ENCODE results near the gene HERPUD1. TPM values are rescaled to one million over a fixed set of nuclear protein-coding genes. Genes with fewer than 3 reads are reported as not detected.

HERPUD1 gene
- total and polyA plus RNA-seq, 9 of the 15 experiments (the other 6 are each of a cell fraction or from before 2014, with no cell fraction given): 14.2 to 60.7 (median 37.4) TPM

- FAIRE-seq: no peak
Observed at GRCh38 chr16:56915336-56916119, 16.4 kb upstream of the HERPUD1 start.

More at GRCh38 chr16:56915336-56916119, 16.4 kb upstream of the HERPUD1 start:
- ATAC-seq (no peak), DNase-seq (ENCODE audit: extremely low read depth in 1 of 4, low spot score in 3 of 4) (no peak)
- in situ Hi-C loops (cut with MboI): no loop called here
- under 1% methylated on average over 13 of the region's 13 CpGs for WGBS (ENCODE audit: insufficient coverage, low coverage, missing lambda C conversion rate)
- BruUV-seq (replicated peaks): no TSS peak
- Histone ChIP-seq H3K9me1 (ENCODE audit: control insufficient read depth, insufficient read depth, low read length) (peaks cover 5% of the 10 kb centered on the region), H3K4me2 (ENCODE audit: insufficient read depth, low read length) (no peak overlapping the region), H3K36me3 (ENCODE audit: control insufficient read depth, insufficient read depth, low read length) (no peaks in the 10 kb centered on the region), H3K79me2 (ENCODE audit: control insufficient read depth, insufficient read depth, low read length) (no peaks in the 10 kb centered on the region), H4K20me1 (replicated peaks; ENCODE audit: control insufficient read depth, insufficient read depth, low read length) (peaks cover 4% of the 10 kb centered on the region), H3K27me3 (ENCODE audit: control insufficient read depth in 2 of 2, insufficient read depth in 2 of 2, low read length in 2 of 2) (peaks cover 60 to 80% of the 10 kb centered on the region in 2 experiments), H3K4me1 (replicated peaks in 1 of 2; ENCODE audit: control insufficient read depth in 2 of 2, insufficient read depth in 2 of 2, low read length in 2 of 2) (no peaks in the 10 kb centered on the region; a peak in 1 of 5 replicates), H3K9ac (ENCODE audit: insufficient read depth in 1 of 2, low read depth in 2 of 2, low read length in 2 of 2) (no peak overlapping the region), H3K4me3 (no peak overlapping the region), H3K27ac (ENCODE audit: extremely low read depth, low read depth, low read length) (no peak overlapping the region), H2AFZ (ENCODE audit: low read depth, low read length) (no peak overlapping the region), H3K9me3 (replicated peaks; ENCODE audit: control insufficient read depth, insufficient read depth, low read depth, low read length) (no peaks in the 10 kb centered on the region)
- CTCF ChIA-PET (ENCODE audit: low intra/inter-chr PET ratio): no interaction called here
- POLR2A ChIA-PET: interaction anchor here (0.8 to 1.3 kb wide), 2 partner anchors 16 to 23 kb away, joined by 3 to 5 read pairs; partner anchors contain the start of gene HERPUD1
- TF ChIP-seq GTF2A2 (tag; IDR thresholded peaks at IDR 0.05) (no peak), MTF1 (CRISPR knock-in tag; IDR thresholded peaks at IDR 0.05; ENCODE audit: borderline replicate concordance) (no peak), ZMIZ1 (IDR thresholded peaks at IDR 0.05; ENCODE audit: low read depth in 2 of 2, low read length in 2 of 2) (no peak)
- intact Hi-C loops (cut with micrococcal nuclease): no loop called here
